Activated CD4-positive, CD25-positive, alpha-beta regulatory T cell (primary cell): ENCODE measurements around the gene PTPN1.
"Not testable (repeated sequence)": the region's sequence is repeated elsewhere in the genome, so short reads cannot be mapped to it uniquely, and the experiment has no call there.

Source experiments
- DNase-seq, 4 experiments: peaks; one replicate each; lab custom pipeline; 2025; lab: John Stamatoyannopoulos, UW

Gene PTPN1

DNA sequence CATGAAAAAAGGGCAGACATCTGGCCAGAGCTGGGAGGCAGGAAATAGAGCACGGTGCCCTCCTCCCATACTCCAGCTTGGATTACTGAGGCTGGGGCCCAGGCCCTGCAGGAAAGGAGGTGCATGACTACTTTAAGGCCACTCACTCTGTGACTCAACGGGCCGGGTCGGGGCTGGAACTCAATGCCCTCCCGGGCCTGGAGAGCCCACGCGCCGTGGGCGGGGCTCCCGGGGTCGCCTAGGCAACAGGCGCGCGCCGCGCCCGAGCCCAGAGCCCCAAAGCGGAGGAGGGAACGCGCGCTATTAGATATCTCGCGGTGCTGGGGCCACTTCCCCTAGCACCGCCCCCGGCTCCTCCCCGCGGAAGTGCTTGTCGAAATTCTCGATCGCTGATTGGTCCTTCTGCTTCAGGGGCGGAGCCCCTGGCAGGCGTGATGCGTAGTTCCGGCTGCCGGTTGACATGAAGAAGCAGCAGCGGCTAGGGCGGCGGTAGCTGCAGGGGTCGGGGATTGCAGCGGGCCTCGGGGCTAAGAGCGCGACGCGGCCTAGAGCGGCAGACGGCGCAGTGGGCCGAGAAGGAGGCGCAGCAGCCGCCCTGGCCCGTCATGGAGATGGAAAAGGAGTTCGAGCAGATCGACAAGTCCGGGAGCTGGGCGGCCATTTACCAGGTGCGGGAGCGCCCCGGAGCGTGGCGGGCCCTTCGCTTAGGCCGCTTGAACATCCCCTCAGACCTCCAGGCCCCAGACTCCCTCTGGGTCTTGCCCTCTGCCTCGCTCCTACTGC lies at the start of gene PTPN1:
Gene PTPN1 (plus strand): TSS at position 461 of the 783 bp plus-strand sequence. CDS start 145 bp downstream, at position 606.
- DNase-seq: peak; percentile 95 to 99 (median 96)

- DNase-seq: peak; percentile 45 to 77 (median 54)
These were observed 49.4 kb upstream of the PTPN1 start for GRCh38 chr20:50460608-50461267.

DNA sequence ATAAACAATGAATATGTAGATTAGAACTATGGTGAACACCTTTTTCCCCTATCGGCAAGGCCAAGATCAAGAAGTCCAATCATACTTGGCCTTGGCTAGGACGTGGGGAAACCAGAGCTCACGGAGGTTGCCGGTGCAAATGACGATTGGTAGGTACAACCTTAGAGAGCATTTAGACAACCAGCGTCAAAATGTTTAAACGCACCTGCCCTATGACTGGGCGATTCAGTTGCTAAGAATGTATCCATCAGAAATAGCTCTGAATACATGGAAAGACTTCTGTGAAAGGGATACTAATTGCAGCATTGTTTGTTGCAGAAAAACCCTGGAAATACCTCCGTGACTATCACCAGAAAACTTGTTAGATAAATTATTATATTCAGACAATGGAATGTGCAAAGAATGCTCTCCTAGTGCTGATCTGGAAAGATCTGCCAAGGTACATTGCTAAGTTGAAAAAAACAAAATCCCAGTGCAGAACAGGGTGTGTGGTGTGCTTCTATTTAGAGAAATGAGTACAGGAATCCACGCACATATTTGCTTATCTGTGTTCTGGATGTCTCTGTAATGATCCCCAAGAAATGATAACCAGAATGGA lies 48.0 kb upstream of the PTPN1 start:
- DNase-seq: no peak

DNA sequence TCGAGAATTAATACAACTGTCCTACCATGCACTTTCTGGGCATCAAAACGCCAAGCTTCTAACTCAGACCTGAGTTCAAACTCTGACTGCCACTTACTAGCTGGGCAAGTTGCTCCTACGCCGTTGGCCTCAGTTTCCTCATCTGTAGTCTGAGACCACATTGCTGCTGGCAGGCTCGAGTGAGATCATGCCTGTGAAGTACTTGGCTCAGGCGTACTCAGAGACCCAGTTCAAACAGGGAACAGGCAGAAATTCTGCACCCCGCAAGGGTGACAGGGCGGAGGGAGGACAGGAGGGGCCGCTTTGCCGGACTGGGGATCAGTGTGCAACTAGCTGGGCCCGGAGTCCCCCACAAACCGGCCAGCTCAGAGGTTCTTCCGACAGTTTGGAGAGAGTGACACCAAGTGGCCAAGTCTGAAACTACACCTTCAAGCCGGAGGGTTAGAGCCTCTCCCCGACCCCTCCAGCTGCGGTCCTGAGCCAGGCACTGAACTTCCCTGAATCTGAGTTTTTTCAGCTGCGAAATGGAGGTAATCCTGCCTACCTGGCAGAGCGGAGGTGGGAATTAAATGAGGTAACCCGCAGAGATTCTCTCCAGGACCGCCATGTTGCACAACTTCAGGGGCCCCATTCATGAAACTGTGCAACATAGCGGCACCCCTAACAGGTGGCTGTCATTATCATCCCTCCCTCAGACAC lies 46.0 kb upstream of the PTPN1 start:
- peak in 3 of 4 experiments; percentile 3 to 9 (median 9) for DNase-seq

DNA sequence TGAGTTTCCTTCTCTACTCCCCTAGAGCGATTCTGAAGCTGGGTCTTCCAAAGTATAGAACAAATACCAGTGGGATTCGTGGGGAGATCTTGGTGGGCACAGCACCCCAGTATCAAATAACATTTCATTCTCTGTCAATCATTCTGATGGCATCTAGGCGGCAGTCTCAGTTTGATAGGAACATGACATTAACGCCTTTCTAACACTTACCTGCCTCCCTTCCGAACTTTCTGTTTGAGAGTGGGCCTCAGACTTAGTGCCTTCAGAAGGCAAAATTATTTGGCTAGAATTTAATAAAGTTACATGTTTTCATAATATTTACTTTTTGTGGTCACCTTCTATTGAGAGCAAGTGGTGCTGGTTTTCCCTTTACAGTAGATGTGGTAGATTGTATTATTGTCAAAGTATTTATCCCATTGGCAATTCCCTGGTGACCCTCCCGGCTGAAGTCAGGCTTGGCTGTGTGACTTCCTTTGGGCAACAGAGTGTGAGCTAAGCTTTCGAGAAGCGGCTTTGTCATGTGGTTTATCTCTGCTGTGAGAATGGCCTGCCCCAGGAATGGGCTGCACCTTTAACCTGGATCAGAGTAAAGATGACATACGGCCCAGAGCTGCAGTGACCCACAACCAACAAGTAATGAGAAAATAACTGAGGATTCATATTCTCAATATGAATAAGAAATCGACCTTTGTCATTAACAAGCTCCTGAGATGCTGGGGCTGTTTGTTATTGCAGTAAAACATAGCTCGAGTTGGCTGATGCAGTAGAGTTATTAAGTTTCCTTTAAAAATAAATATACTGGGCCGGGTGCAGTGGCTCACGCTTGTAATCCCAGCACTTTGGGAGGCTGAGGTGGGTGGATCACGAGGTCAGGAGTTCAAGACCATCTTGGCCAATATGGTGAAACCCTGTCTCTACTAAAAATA lies 45.2 kb upstream of the PTPN1 start:
- no peak for DNase-seq

- no peak for DNase-seq
These were observed 43.0 kb upstream of the PTPN1 start for GRCh38 chr20:50467174-50467573.

- no peak for DNase-seq
These were observed 42.3 kb upstream of the PTPN1 start for GRCh38 chr20:50467718-50468356.

GRCh38 chr20:50468378-50468798 lies 41.8 kb upstream of the PTPN1 start:
- no peak for DNase-seq

- no peak for DNase-seq
These were observed 40.9 kb upstream of the PTPN1 start for GRCh38 chr20:50469176-50469723.

DNA sequence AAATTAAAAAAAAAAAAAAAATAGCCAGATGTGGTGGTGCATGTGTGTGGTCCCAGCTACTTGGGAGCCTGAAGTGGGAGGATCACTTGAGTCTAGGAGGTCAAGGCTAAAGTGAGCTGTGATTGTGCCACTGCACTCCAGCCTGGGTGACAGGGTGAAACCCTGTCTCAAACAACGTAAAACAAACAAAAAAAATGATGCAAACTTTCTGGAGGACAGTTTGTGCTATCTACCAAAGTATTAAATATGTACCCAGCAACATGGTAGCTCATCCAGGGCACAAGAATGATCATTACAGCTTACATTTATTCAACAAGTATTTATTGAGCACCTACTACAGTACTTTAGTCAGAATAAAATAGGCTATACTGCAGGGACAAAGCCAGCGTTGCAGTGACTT lies 40.4 kb upstream of the PTPN1 start:
- no peak for DNase-seq

DNA sequence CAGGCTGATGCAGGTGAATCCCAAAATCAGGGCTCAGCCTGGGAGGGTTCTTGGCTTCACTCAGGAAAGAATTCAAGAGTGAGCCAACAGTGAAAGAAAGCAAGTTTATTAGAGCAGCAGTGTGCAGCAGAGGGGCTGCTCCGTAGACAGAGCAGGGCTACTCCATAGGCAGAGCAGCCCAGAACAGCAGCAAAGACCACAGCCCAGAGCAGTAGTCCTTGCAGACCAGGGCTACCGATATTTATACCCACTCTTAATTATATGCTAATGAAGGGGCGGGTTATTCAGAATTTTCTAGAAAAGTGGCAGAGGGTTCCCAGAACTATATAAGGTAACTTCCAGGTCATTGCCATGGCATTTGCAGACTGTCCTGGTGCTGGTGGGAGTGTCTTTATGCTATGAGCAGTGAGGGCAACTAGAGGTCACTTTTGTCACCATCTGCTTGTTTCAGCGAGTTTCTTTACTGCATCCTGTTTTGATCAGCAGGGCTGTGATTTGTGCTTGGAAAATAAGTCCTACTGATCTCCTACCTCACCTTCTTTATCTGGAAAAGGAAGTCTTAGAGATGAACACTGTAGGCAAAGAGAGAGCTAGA lies 39.8 kb upstream of the PTPN1 start:
- DNase-seq: no peak

GRCh38 chr20:50471231-50471630 lies 39.0 kb upstream of the PTPN1 start:
- no peak for DNase-seq

DNA sequence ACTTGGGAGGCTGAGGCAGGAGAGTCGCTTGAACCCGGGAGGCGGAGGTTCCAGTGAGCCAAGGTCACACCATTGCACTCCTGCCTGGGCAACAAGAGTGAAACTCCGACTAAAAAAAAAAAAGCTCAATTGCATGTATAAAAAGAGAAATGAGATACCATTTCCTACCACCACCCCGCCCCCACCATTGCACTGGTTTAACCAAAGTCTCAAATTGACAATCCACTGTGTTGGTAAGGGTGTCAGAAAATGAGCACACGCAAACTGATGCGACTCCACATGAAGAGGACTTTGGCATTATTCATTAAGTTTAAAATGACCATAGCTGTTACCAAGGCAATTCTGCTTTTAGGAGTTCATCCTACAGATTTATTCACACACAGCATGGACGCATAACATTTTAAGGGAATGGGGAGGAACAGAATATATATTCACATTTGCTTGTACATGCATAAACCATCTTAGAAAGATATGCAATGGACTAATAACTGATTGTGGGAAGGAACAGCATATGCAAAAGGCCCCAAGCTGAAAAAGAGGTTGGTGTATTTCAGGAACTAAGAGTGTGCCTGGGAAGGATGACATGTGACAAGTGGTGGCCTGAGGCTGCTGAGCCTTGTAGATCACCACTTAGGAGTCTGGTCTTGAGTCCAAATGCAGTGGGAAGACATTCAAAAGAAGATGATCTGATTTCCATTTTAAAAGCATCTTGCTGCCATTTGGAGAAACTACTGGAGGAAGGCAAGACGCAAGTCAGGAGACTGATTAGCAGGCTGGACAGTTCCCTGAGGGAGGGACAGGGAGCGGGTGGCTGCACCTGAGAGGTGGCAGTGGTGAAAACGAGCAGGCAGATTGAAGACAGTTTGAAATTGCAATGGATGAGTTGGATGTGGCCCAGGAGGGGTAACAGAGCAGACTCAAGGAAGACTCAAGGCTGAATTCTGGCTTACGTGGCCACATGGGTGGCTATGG lies 37.2 kb upstream of the PTPN1 start:
- no peak for DNase-seq

GRCh38 chr20:50474356-50474755 lies 35.8 kb upstream of the PTPN1 start:
- not testable (repeated sequence) for DNase-seq

DNA sequence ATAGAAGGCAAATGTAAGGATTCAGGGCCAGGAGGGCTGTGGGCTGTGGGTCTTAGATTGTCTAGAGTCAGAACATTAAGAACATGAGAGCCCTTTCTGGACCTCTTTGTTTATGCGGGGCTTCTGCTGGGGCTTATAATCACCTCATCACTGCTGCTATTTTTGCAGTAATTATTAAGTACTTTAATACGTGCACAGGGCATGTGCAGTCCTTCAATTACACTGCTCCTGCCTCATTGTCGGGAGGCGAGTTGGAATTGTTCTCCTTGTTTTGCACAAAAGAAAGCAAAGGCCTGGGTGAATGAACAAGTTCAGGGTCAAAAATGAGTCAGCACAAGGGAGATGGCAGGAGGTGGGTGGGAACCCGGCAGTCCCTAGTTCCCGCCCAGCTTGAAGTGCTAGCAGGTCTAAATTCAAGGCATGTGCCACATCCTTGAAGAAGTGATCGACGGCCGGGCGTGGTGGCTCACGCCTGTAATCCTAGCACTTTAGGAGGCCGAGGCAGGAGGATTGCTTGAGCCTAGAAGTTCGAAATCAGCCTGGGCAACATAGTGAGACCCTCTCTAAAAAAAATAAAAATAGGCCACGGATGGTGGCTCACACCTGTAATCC lies 34.4 kb upstream of the PTPN1 start:
- DNase-seq: no peak

DNA sequence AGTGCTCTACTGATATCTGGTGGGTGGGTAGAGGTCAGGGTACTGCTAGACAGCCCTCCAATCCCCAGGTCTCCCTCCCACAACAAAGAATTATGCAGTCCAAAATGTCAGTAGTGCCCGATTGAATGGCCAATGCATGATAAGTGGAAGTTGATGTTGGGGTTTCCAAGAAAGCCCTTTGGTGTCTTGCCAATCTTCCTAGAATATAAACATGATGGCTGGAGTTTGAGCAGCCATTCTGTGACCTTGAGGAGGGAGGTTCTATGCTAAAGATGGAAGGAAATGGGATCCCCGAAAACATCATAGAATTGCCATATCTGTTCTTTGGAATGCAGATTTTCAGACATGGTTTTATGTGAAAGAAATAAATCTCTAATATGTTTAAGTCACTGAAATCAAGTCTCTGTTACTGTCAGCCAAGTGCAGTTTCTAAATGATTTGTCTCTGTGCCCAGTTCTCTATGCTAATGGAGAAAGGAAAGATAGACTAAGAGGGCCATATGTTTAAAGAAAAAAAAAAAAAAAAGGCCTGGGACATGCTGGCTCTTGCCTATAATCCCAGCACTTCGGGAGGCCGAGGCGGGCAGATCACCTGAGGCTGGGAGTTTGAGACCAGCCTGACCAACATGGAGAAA lies 32.8 kb upstream of the PTPN1 start:
- DNase-seq: no peak

DNA sequence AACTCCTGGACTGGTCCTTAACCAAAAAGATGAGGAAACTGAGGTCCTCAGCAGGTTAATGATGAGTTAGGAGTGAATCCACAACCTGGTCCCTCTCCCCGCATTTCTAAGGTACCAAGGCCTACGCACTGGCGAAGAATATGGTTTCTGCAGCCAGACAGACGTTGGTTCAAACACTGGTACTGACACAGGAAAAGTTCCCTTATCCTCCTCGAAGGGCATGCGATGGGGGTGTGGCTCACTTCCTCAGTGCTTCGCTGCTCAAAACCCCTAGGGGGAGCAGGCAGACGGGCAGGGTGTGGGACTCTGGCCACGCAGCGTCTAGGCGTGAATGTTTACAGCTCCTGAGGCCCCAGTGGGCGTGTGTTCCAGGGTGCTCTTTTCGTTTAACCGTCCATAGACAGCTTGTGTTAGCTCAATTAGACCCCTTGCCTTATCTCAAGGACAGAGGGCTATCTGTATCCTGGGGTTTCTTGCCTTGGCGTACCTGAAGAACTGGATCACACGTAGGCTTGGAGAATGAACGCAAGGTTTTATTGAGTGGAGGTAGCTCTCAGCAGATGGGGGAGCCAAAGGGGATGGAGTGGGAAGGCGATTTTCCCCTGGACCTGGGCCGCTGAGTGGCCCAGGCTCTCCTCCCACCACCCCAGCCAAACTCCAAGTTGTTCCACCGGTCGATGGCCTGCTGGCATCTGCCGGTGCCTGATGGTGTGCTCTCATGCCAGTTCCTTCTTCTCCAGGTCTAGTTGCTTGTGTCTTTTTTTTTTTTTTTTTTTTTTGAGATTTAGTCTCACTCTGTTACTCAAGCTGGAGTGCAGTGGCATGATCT lies 31.8 kb upstream of the PTPN1 start:
- peak; percentile 18 to 48 (median 43) for DNase-seq
